ENCODE data around the gene TRIM67.

- TF ChIP-seq, protein P1, sequence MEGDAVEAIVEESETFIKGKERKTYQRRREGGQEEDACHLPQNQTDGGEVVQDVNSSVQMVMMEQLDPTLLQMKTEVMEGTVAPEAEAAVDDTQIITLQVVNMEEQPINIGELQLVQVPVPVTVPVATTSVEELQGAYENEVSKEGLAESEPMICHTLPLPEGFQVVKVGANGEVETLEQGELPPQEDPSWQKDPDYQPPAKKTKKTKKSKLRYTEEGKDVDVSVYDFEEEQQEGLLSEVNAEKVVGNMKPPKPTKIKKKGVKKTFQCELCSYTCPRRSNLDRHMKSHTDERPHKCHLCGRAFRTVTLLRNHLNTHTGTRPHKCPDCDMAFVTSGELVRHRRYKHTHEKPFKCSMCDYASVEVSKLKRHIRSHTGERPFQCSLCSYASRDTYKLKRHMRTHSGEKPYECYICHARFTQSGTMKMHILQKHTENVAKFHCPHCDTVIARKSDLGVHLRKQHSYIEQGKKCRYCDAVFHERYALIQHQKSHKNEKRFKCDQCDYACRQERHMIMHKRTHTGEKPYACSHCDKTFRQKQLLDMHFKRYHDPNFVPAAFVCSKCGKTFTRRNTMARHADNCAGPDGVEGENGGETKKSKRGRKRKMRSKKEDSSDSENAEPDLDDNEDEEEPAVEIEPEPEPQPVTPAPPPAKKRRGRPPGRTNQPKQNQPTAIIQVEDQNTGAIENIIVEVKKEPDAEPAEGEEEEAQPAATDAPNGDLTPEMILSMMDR (IDR thresholded peaks at IDR 0.05): no peak
- TF ChIP-seq EP300 (IDR thresholded peaks at IDR 0.05) (no peak), POLR2A (IDR thresholded peaks at IDR 0.05) (no peak), POLR2AphosphoS5 (IDR thresholded peaks at IDR 0.05) (no peak)
Observed at GRCh38 chr1:231209531-231209930, 47.7 kb downstream of the TRIM67 start.
